Fibroblast of pulmonary artery (primary cell): ENCODE results near the gene CREB5.
A peak's percentile ranks its signal among the peaks of the same experiment; 100 is the strongest.

Experiments used
- DNase-seq: peaks from one replicate; pipeline ENCODE4 v3.0.0-alpha.2; 2010; ENCODE audit warnings: low read depth
- H3K4me3 ChIP-seq: replicated peaks from 2 replicates; pipeline ENCODE4 v1.5.1; 2011; ENCODE audit warnings: low read depth, mild to moderate bottlenecking, control low read depth, low read length, moderate library complexity
- TF ChIP-seq, protein P1 (sequence below): IDR thresholded peaks from 2 replicates; pipeline ENCODE4 v1.5.1; 2011; ENCODE audit warnings: mild to moderate bottlenecking, control low read depth, low read length, inconsistent platforms; ENCODE audit errors: missing control alignments

CREB5 gene

DNA sequence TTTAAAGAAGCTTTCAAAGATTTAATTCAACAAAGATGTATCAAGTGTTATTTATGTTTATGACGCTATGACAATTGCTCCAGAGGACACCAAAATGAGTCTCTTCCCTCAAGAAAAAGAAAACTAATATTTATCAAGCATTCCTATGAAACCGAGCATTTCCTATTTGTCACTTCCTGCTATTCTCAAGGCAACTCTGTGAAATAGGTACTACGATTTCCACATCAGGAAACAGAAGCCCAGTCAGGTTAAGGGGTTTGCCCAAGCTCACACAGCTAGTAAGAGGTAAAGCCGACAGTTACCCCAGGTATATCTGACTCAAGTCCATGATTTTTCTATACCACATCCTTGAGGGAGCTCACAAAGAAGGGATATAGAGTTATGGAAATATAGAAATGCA lies 459.9 kb downstream of the CREB5 start:
- TF ChIP-seq, protein P1, sequence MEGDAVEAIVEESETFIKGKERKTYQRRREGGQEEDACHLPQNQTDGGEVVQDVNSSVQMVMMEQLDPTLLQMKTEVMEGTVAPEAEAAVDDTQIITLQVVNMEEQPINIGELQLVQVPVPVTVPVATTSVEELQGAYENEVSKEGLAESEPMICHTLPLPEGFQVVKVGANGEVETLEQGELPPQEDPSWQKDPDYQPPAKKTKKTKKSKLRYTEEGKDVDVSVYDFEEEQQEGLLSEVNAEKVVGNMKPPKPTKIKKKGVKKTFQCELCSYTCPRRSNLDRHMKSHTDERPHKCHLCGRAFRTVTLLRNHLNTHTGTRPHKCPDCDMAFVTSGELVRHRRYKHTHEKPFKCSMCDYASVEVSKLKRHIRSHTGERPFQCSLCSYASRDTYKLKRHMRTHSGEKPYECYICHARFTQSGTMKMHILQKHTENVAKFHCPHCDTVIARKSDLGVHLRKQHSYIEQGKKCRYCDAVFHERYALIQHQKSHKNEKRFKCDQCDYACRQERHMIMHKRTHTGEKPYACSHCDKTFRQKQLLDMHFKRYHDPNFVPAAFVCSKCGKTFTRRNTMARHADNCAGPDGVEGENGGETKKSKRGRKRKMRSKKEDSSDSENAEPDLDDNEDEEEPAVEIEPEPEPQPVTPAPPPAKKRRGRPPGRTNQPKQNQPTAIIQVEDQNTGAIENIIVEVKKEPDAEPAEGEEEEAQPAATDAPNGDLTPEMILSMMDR = no peak
- no peak overlapping the region for H3K4me3 ChIP-seq
- peak; percentile 69 for DNase-seq

DNA sequence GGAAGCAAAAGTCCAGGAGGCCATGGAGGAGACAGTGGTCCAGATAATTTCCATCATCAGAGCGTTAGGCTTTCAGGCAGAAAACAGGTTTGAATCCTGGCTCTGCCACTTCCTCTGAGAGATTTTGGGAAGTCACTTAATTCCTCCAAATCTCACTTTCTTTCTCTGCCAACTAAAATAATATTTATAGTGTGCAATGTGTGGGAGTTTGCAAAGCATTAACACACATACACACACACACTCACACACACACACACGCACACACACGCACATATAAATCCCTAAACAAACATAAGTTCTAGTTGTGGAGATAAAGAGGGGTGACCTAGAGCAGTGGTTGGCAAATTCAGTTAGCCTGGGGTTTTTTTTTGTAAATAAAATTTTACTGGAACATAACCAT lies 461.0 kb downstream of the CREB5 start:
- TF ChIP-seq, protein P1 = no peak
- DNase-seq = no peak
- no peak overlapping the region for H3K4me3 ChIP-seq

DNA sequence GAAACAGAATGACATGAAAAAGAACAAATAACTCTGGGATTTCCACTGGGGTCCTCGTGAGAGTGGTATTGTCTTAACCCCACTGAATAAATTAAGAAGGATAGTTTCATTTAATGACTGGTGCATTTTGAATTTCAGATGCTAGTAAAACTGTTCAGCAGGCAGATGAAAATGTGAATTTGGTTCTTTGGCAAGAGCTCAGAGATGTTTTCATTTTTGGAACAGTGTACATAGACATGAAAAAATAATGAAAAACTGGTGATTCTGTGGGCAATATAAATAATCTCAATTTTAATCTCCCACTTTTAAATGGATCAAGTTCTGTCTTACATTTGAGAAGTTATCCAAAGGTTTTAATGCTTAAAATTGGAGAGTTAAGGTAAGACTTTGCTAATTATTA lies 461.7 kb downstream of the CREB5 start:
- DNase-seq = no peak
- TF ChIP-seq, protein P1 = no peak
- H3K4me3 ChIP-seq = no peak overlapping the region
